ENCODE data around the gene MEF2C.
"Not testable (repeated sequence)": the region's sequence is repeated elsewhere in the genome, so short reads cannot be mapped to it uniquely, and the experiment has no call there.

The MEF2C gene

DNA sequence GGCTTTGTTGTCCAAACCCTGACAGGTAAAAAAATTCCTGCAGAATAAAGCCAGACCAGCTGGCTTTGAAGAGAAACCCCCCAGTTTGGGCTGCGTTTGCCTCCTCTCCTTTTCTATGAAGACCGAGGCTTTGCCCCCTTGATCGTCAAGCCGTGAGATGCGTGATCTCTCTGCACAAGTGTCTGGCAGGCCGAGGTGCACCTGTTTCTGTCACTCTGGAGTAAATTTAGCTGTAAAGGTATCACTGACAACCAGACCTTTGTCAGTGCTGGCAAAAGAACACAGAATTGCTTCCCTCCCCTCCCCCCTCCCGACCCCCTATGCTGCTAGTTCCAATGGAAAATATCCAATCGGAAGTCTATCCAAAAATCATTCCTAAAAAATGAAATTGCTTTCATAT is 21.0 kb upstream of the MEF2C start:
- H3K27ac ChIP-seq; H3K79me2 ChIP-seq (ENCODE audit: insufficient read depth, low read depth); H3K4me3 ChIP-seq (IDR thresholded peaks at IDR 0.05; ENCODE audit: insufficient read depth, low read depth, low read length); H3K4me1 ChIP-seq (ENCODE audit: low read depth, poor library complexity, severe bottlenecking); H3K36me3 ChIP-seq (ENCODE audit: insufficient read depth); H3K27me3 ChIP-seq (ENCODE audit: insufficient read depth, low read depth); H4K20me1 ChIP-seq (ENCODE audit: insufficient read depth); H2AFZ ChIP-seq (ENCODE audit: low read depth); H3K9ac ChIP-seq; H3K4me2 ChIP-seq: not testable (repeated sequence)

DNA sequence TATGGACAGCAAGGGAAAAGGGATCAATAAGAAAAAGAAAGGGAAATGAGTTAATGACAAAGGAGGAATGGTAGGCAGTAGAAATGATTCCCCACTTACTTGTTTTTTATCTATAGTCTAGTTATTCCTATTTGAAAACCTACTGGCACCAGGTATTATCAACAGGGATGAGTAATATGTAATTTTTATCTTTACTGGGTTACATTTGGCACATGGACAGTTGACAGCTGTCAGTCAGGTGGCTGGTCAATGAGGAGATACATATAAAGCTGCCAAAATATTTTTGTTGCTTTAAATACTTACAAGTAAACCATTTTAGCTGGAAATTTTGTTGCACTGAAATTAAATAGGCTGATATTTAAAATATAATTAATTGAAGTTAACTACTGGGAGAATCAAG is 18.1 kb upstream of the MEF2C start:
- not testable (repeated sequence) for H3K9ac ChIP-seq; H3K4me2 ChIP-seq; H3K36me3 ChIP-seq (ENCODE audit: insufficient read depth); H2AFZ ChIP-seq (ENCODE audit: low read depth); H3K79me2 ChIP-seq (ENCODE audit: insufficient read depth, low read depth); H4K20me1 ChIP-seq (ENCODE audit: insufficient read depth); H3K4me1 ChIP-seq (ENCODE audit: low read depth, poor library complexity, severe bottlenecking); H3K27me3 ChIP-seq (ENCODE audit: insufficient read depth, low read depth); H3K4me3 ChIP-seq (IDR thresholded peaks at IDR 0.05; ENCODE audit: insufficient read depth, low read depth, low read length); H3K27ac ChIP-seq

GRCh38 chr5:88899096-88899737 is 16.2 kb upstream of the MEF2C start:
- no peaks in the 10 kb centered on the region for H3K36me3 ChIP-seq (ENCODE audit: insufficient read depth)
- H3K9ac ChIP-seq, result no peak overlapping the region
- no peaks in the 10 kb centered on the region for H3K27me3 ChIP-seq (ENCODE audit: insufficient read depth, low read depth)
- no peak overlapping the region for H3K27ac ChIP-seq
- H2AFZ ChIP-seq (ENCODE audit: low read depth), result no peak overlapping the region
- H3K4me2 ChIP-seq, result no peak overlapping the region
- no peaks in the 10 kb centered on the region for H3K4me1 ChIP-seq (ENCODE audit: low read depth, poor library complexity, severe bottlenecking)
- H3K79me2 ChIP-seq (ENCODE audit: insufficient read depth, low read depth), result no peaks in the 10 kb centered on the region
- no peaks in the 10 kb centered on the region for H4K20me1 ChIP-seq (ENCODE audit: insufficient read depth)
- no peak for TF ChIP-seq CTCF (conservative IDR thresholded peaks at IDR 0.05; ENCODE audit: low read depth, low read length)
- H3K4me3 ChIP-seq (IDR thresholded peaks at IDR 0.05; ENCODE audit: insufficient read depth, low read depth, low read length), result no peak overlapping the region

DNA sequence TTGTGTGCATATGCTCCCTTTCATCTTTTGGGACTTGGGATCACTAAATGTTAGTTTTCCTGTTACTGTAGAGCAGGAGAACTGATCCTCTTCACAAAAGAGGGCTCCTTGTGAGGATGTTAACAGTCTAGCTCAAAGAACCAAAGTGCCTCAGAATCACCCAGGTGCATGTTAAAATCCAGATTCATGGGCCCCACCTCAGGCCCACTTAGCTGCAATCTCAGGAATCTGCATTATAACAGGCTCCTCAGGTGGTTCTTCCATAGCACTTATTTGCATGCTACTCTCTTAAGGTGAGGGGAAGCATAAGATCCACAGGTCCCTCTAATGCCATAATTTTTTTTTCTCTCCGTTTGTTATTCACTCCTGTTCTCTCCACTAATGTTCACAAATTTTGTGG is 14.8 kb upstream of the MEF2C start:
- Histone ChIP-seq H3K36me3 (ENCODE audit: insufficient read depth) (no peaks in the 10 kb centered on the region), H3K9ac (no peak overlapping the region), H2AFZ (ENCODE audit: low read depth) (no peak overlapping the region), H3K4me1 (ENCODE audit: low read depth, poor library complexity, severe bottlenecking) (no peaks in the 10 kb centered on the region), H3K4me3 (IDR thresholded peaks at IDR 0.05; ENCODE audit: insufficient read depth, low read depth, low read length) (no peak overlapping the region), H3K79me2 (ENCODE audit: insufficient read depth, low read depth) (no peaks in the 10 kb centered on the region), H4K20me1 (ENCODE audit: insufficient read depth) (no peaks in the 10 kb centered on the region), H3K4me2 (no peak overlapping the region), H3K27me3 (ENCODE audit: insufficient read depth, low read depth) (no peaks in the 10 kb centered on the region), H3K27ac (no peak overlapping the region)
- no peak for TF ChIP-seq CTCF (conservative IDR thresholded peaks at IDR 0.05; ENCODE audit: low read depth, low read length)

- Histone ChIP-seq H3K27me3 (ENCODE audit: insufficient read depth, low read depth) (no peaks in the 10 kb centered on the region), H3K27ac (no peak overlapping the region), H3K4me1 (ENCODE audit: low read depth, poor library complexity, severe bottlenecking) (no peaks in the 10 kb centered on the region), H2AFZ (ENCODE audit: low read depth) (no peak overlapping the region), H4K20me1 (ENCODE audit: insufficient read depth) (no peaks in the 10 kb centered on the region), H3K9ac (no peak overlapping the region), H3K4me3 (IDR thresholded peaks at IDR 0.05; ENCODE audit: insufficient read depth, low read depth, low read length) (no peak overlapping the region), H3K79me2 (ENCODE audit: insufficient read depth, low read depth) (no peaks in the 10 kb centered on the region), H3K4me2 (no peak overlapping the region), H3K36me3 (ENCODE audit: insufficient read depth) (no peaks in the 10 kb centered on the region)
- TF ChIP-seq CTCF (conservative IDR thresholded peaks at IDR 0.05; ENCODE audit: low read depth, low read length), result no peak
Observed at GRCh38 chr5:88895681-88896501, 12.9 kb upstream of the MEF2C start.

Data from KMS-11 (cell line).